H1 (cell line): ENCODE data around the gene ZBTB7A. TPM values are rescaled to one million over a fixed set of nuclear protein-coding genes. Genes with fewer than 3 reads are reported as not detected.

Experiments used
- CBX8 ChIP-seq: fragments of 300-800, 300-1000 bp; sonication (generic); IDR thresholded peaks from 2 replicates; pipeline ENCODE4 v1.7.1; 2016; ENCODE audit warnings: low read depth, low read length, borderline replicate concordance
- KDM1A ChIP-seq: fragments of 200-600, 300-600 bp; sonication (generic); IDR thresholded peaks from 2 replicates; pipeline ENCODE4 v1.7.1; 2016; ENCODE audit warnings: mild to moderate bottlenecking, low read length, borderline replicate concordance
- RBBP5 ChIP-seq: IDR thresholded peaks from 2 replicates; pipeline ENCODE4 v1.7.1; 2012; ENCODE audit warnings: low read depth, mild to moderate bottlenecking, inconsistent platforms, low read length, moderate library complexity, borderline replicate concordance
- RFX5 ChIP-seq: IDR thresholded peaks from 2 replicates; pipeline ENCODE4 v1.6.1; 2011; ENCODE audit warnings: low read depth, low read length, improper control_type of control experiment, borderline replicate concordance
- SAP30 ChIP-seq: fragments of 300-600 bp; sonication (generic); IDR thresholded peaks from 2 replicates; pipeline ENCODE4 v1.7.1; 2012; ENCODE audit warnings: low read length, moderate library complexity, mild to moderate bottlenecking, inconsistent platforms; ENCODE audit not compliant: insufficient read depth, insufficient replicate concordance
- SIX5 ChIP-seq: IDR thresholded peaks from 2 replicates; pipeline ENCODE4 v1.6.1; 2011; ENCODE audit warnings: mild to moderate bottlenecking, low read depth, low read length
- TEAD4 ChIP-seq: IDR thresholded peaks from 2 replicates; pipeline ENCODE4 v1.6.1; 2012; ENCODE audit warnings: low read depth, low read length, inconsistent platforms, mixed read lengths
- YY1 ChIP-seq: IDR thresholded peaks from 2 replicates; pipeline ENCODE4 v1.6.1; 2011; ENCODE audit warnings: low read depth, mild to moderate bottlenecking, low read length
- polyA plus RNA-seq, 7 experiments: library from polyadenylated mRNA; depleted of rRNA in 3 of 7; stranded (reverse) in 5 of 7; unstranded in 2 of 7; fragments of >200 nt in 5 of 7; fragments of 200-250 nt in 2 of 7; gene quantifications; 1 replicate in 5 of 7; 2 replicates in 1 of 7; 4 replicates in 1 of 7; pipeline versions ENCODE4 v1.2.1 to v1.2.3, GENCODE V29; 2011 to 2013; ENCODE audit warnings: missing spikeins in 2 of 7, mixed read lengths in 2 of 7
- total RNA-seq: library from RNA; stranded (reverse); fragmentation: NEBNext Ultra II Directional; extraction: Animal tissue kit (Norgen Biotek cat#: 25700); gene quantifications from 2 replicates; pipeline ENCODE4 v1.2.1, GENCODE V29; 2021

ZBTB7A gene
- total and polyA plus RNA-seq, 2 of the 8 experiments (the other 6 are each of a cell fraction or from before 2014, with no cell fraction given), result 5.6 to 17.8 TPM

DNA sequence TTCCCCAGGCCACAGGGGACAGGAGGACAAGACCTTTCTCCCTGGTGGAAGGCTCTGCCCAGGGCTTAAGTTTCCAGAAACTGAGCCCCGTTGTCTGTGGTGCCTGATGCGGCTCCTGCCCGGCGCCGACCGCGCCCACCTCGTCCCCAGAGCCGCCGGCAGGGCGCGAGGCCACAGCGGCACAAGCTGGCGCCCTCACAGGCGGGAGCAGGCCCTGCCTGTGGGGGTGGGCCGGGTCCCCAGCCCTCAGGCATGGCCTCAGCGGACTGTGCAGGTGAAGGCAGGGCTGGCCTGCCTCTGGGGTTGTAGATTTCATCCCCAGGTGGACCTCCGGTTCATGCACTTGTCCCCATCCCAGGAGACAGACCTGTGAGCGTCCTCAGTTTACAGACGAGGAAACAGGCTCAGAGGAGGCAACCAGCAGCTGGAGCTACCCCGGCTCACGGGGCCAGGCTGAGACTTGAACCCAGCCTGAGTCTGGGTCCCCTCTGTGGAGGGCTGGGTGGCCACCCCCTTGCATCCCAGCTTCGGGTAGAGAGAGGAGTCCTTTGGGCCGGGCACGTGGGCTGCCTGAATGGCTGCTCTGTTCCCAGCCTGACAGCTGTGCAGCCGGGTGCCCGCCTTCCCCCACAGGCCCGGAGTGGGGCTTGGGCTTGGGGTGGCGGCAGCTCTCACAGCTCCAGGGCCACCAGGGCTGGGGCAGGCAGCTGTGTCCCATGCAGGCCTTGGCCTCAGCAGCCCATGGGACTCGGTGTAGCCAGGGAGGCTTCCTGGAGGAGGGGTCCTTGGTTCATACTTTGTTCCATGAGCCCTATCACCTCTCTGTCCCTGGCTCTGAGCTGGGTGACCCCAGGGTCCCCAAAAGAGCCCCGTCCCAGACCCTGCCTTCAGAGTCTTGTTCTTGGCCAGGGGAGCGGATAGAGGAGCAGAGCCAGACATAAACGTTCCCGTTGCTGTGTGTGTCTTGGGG is 32.4 kb downstream of the ZBTB7A start (continued):
- TF ChIP-seq SAP30, result no peak
- no peak for TF ChIP-seq YY1
- TF ChIP-seq KDM1A, result no peak
- no peak for TF ChIP-seq CBX8
- TF ChIP-seq SIX5, result no peak
- no peak for TF ChIP-seq RBBP5
- TF ChIP-seq RFX5, result no peak
- TF ChIP-seq TEAD4, result no peak
